Kidney (tissue), 14 donors: ENCODE measurements around the gene UNC93A. TPM values are rescaled to one million over a fixed set of nuclear protein-coding genes. Genes with fewer than 3 reads are reported as not detected.

Experiments used
- DNase-seq, 5 donors: peaks; one replicate each; pipeline ENCODE4 v3.0.0-alpha.2; 2013 to 2020
- FAIRE-seq: peaks from 2 replicates; lab custom pipeline; 2012; peaks lifted over from hg19 to GRCh38; lab: Jason Lieb, UNC
- H3K27ac ChIP-seq, 2 donors: one replicate each; pipeline ENCODE4 v1.7.0; 2013; ENCODE audit warnings: low read depth in 2 of 2, low read length in 2 of 2, inconsistent platforms in 1 of 2
- H3K27me3 ChIP-seq: one replicate; pipeline ENCODE4 v1.7.1; 2013; ENCODE audit warnings: low read length, inconsistent platforms; ENCODE audit not compliant: control insufficient read depth, insufficient read depth
- H3K36me3 ChIP-seq, 3 donors: one replicate each; pipeline versions ENCODE4 v1.7.0 to v1.7.1; 2013; ENCODE audit warnings: low read length in 3 of 3, control low read depth in 1 of 3, inconsistent platforms in 1 of 3; ENCODE audit not compliant: insufficient read depth in 3 of 3, control insufficient read depth in 2 of 3
- H3K4me1 ChIP-seq, 3 donors: one replicate each; pipeline versions ENCODE4 v1.7.0 to v1.7.1; 2013; ENCODE audit warnings: low read length in 3 of 3, inconsistent platforms in 1 of 3, low read depth in 1 of 3; ENCODE audit not compliant: control insufficient read depth in 2 of 3, insufficient read depth in 2 of 3
- H3K4me3 ChIP-seq, 3 donors: one replicate each; pipeline versions ENCODE4 v1.7.0 to v1.8.1; 2013; ENCODE audit warnings: low read length in 3 of 3, control low read depth in 1 of 3, inconsistent platforms in 1 of 3
- H3K9ac ChIP-seq, 3 donors: one replicate each; pipeline versions ENCODE4 v1.7.0 to v1.7.1; 2013; ENCODE audit warnings: low read length in 3 of 3, control low read depth in 1 of 3, inconsistent platforms in 1 of 3
- H3K9me3 ChIP-seq, 3 donors: one replicate each; pipeline versions ENCODE4 v1.7.0 to v1.7.1; 2013; ENCODE audit warnings: low read length in 3 of 3, control low read depth in 1 of 3, inconsistent platforms in 1 of 3; ENCODE audit not compliant: control insufficient read depth in 2 of 3, insufficient read depth in 1 of 3
- CTCF ChIP-seq: IDR thresholded peaks from 3 replicates; pipeline ENCODE4 v1.5.1; 2012; ENCODE audit warnings: mild to moderate bottlenecking, moderate library complexity, borderline replicate concordance; ENCODE audit not compliant: insufficient read depth; ENCODE audit errors: extremely low read depth
- intact Hi-C: fragments of 100-400 bp; cut with DNase I; formaldehyde crosslinking; loops from one replicate; pipeline ENCODE4 v1.11.1; 2022
- polyA plus RNA-seq: library from polyadenylated mRNA; stranded (reverse); fragments of 350-450 nt; fragmentation: Illumina TruSeq; extraction: RNeasy Lipid Tissue Mini Kit (QIAGEN cat#74804); gene quantifications from one replicate; pipeline ENCODE4 v1.2.3, GENCODE V29; 2014; ENCODE audit warnings: low read depth, low replicate concordance; ENCODE audit not compliant: insufficient read depth
- total RNA-seq: library from RNA; stranded (reverse); fragmentation: NEBNext Ultra II Directional; extraction: Animal tissue kit (Norgen Biotek cat#: 25700); gene quantifications from one replicate; pipeline ENCODE4 v1.2.1, GENCODE V29; 2021
- donor health status: control.
- donor health status: control.
- donor health status: control.
- donor health status: control.
- donor health status: control.
- donor health status: DM: yes; HTN: yes; CAD: no.
- donor health status: Normal renal cell carcinoma (clear cell type).

The UNC93A gene
- total and polyA plus RNA-seq, 2 donors from 2014 or later: 0.56 TPM; not detected in 1

DNA sequence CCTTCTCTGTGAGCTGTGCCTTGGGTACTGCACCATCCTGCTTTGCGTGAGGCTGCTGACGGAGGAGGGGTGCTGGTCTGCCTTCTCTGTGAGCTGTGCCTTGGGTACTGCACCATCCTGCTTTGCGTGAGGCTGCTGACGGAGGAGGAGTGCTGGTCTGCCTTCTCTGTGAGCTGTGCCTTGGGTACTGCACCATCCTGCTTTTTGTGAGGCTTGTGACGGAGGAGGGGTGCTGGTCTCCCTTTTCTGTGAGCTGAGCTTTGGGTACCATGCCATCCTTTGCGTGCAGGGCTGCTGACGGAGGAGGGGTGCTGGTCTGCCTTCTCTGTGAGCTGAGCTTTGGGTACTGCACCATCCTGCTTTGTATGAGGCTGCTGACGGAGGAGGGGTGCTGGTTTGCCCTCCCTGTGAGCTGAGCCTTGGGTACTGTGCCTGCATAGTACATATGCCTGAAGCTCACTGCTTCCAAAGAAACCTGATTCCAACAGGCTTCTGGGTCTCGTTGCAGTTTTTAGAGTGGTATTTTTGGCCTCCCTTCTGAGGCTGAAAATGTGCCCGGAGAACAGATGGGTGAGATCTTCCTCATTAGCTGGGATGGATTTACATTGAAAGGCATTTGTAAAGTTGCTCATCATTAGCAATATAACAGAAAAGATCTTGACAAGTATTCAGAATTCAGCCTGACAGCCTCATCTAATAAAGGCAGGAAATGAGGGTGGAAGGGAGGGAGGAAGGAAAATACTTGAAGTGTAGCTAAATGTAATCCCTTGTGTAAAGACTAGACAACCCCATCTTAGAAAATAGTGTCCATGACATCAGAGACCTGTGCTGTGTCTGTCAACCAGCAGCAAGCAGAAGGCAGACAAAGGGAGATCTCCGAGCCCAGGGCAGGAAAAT is 46.8 kb upstream of the UNC93A start:
- Histone ChIP-seq H3K4me1 (peaks cover 0 to 2% (median 0%) of the 10 kb centered on the region in 3 donors), H3K9ac (no peak overlapping the region), H3K9me3 (no peaks in the 10 kb centered on the region), H3K4me3 (no peak overlapping the region), H3K36me3 (no peaks in the 10 kb centered on the region), H3K27ac (no peak overlapping the region), H3K27me3 (no peaks in the 10 kb centered on the region)
- no peak for FAIRE-seq
- intact Hi-C loops: no loop called here
- TF ChIP-seq CTCF: no peak
- DNase-seq: no peak

DNA sequence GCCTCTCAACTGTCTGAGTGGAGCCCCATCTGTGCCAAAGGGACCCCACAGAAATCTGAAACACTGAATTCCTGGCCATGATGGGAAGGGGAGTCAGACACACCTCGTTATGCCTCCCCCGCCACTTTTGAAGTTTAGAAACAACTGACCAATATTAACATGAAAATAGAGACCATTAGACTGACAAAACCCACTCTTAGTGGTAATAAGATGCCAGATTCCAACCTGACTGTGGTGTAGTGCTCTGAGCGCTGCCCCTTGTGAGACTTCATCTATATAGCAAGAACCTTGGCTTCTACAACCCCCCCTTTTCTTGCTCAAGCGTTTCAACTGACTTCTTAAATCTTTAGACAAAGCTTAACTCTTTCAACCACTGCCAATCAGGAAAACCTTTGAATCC is 46.1 kb upstream of the UNC93A start:
- H3K9me3 ChIP-seq: no peaks in the 10 kb centered on the region
- no peak overlapping the region for H3K27ac ChIP-seq
- peaks cover 0 to 2% (median 0%) of the 10 kb centered on the region in 3 donors for H3K4me1 ChIP-seq
- no peak overlapping the region for H3K4me3 ChIP-seq
- no peak for TF ChIP-seq CTCF
- no peaks in the 10 kb centered on the region for H3K27me3 ChIP-seq
- no peaks in the 10 kb centered on the region for H3K36me3 ChIP-seq
- H3K9ac ChIP-seq: no peak overlapping the region
- DNase-seq (no peak), FAIRE-seq (no peak)
- intact Hi-C loops: no loop called here

DNA sequence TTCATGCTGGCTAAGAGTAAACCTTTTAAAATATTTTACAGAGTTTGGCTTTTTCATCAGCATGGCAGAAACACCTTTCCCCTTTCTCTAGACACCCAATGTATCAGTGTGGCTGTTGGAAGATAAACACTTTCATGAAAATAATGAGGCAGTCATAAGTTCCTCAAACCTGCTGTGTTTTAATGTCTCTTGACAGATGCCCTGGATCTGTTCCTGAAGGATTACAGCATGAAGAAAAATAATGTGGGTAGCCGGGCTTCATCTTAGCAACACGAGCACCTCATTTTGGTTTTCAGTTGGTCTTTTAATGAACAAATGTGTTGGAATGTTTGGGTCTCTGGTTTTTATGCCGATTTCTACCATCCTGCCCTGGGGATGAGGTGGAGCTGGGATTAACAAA is 45.5 kb upstream of the UNC93A start:
- intact Hi-C loops: no loop called here
- no peak overlapping the region for H3K4me3 ChIP-seq
- no peak overlapping the region for H3K27ac ChIP-seq
- DNase-seq (no peak), FAIRE-seq (no peak)
- H3K36me3 ChIP-seq: no peaks in the 10 kb centered on the region
- no peaks in the 10 kb centered on the region for H3K27me3 ChIP-seq
- H3K9ac ChIP-seq: no peak overlapping the region
- H3K4me1 ChIP-seq: peaks cover 0 to 2% (median 0%) of the 10 kb centered on the region in 3 donors
- H3K9me3 ChIP-seq: no peaks in the 10 kb centered on the region
- TF ChIP-seq CTCF: no peak
